SU-DHL-6 (cell line): ENCODE data around the gene TCF4.

ENCODE experiments used
- H2AFZ ChIP-seq: fragments of 200-600 bp; sonication (generic); 2 replicates; pipeline ENCODE4 v1.6.1; 2014; ENCODE audit warnings: low read depth, mild to moderate bottlenecking, moderate library complexity, mixed read lengths, antibody characterized with exemption, low read length; ENCODE audit not compliant: severe bottlenecking
- H3F3A ChIP-seq: fragments of 200-600 bp; shearing (Covaris generic); 2 replicates; pipeline ENCODE4 v1.6.0; 2016; ENCODE audit warnings: antibody characterized with exemption, mild to moderate bottlenecking; ENCODE audit not compliant: insufficient read depth
- H3K27ac ChIP-seq: fragments of 200-600 bp; sonication (generic); 2 replicates; pipeline ENCODE4 v1.5.1; 2016; ENCODE audit warnings: low read depth, mild to moderate bottlenecking, low read length, moderate library complexity, mixed read lengths
- H3K27me3 ChIP-seq: fragments of 200-600 bp; sonication (generic), shearing (Covaris generic); 2 replicates; pipeline ENCODE4 v1.6.0; 2014; ENCODE audit warnings: mild to moderate bottlenecking, low read length
- H3K36me3 ChIP-seq: fragments of 200-600 bp; sonication (generic); 2 replicates; pipeline ENCODE4 v1.6.1; 2014; ENCODE audit warnings: mild to moderate bottlenecking, low read length, mixed read lengths
- H3K4me2 ChIP-seq: fragments of 300-600, 200-600 bp; shearing (Covaris generic), sonication (generic); 2 replicates; pipeline ENCODE4 v1.6.0; 2014; ENCODE audit warnings: low read length, low read depth, mild to moderate bottlenecking; ENCODE audit not compliant: poor library complexity, severe bottlenecking
- H3K4me3 ChIP-seq: fragments of 200-600 bp; sonication (generic); 2 replicates; pipeline ENCODE4 v1.5.1; 2014; ENCODE audit warnings: antibody characterized with exemption, low read length, mild to moderate bottlenecking, mixed read lengths; ENCODE audit not compliant: insufficient read depth, poor library complexity, severe bottlenecking
- H3K79me2 ChIP-seq: fragments of 200-600 bp; sonication (generic); 2 replicates; pipeline ENCODE4 v1.6.1; 2014; ENCODE audit warnings: mild to moderate bottlenecking, low read length, moderate library complexity; ENCODE audit not compliant: insufficient read depth
- H3K9ac ChIP-seq: fragments of 200-600 bp; sonication (generic); 2 replicates; pipeline ENCODE4 v1.7.0; 2014; ENCODE audit warnings: mild to moderate bottlenecking, low read length
- H3K9me2 ChIP-seq: fragments of 200-600 bp; sonication (generic); replicated peaks from 2 replicates; pipeline ENCODE4 v1.6.1; 2014; ENCODE audit warnings: low read length; ENCODE audit not compliant: insufficient read depth
- H3K9me3 ChIP-seq: fragments of 200-600 bp; sonication (generic); 2 replicates; pipeline ENCODE4 v1.6.1; 2014; ENCODE audit warnings: low read length, mixed read lengths; ENCODE audit not compliant: insufficient read depth
- H4K20me1 ChIP-seq: fragments of 200-600 bp; sonication (generic); 2 replicates; pipeline ENCODE4 v1.6.1; 2014; ENCODE audit warnings: low read depth, mild to moderate bottlenecking, antibody characterized with exemption, low read length, moderate library complexity, mixed read lengths
- CTCF ChIP-seq: fragments of 200-600 bp; sonication (generic); IDR thresholded peaks from one replicate; pipeline ENCODE4 v1.5.1; 2017; ENCODE audit warnings: antibody characterized with exemption, mild to moderate bottlenecking, low read length, moderate library complexity; ENCODE audit not compliant: insufficient read depth, poor library complexity, severe bottlenecking
- EZH2phosphoT487 ChIP-seq: fragments of 200-600 bp; sonication (generic), shearing (Covaris generic); conservative IDR thresholded peaks from 2 replicates; pipeline ENCODE4 v1.6.1; 2018; ENCODE audit warnings: mild to moderate bottlenecking, antibody characterized with exemption, low read length, moderate library complexity, mixed read lengths

TCF4 gene

GRCh38 chr18:55224086-55224625 lies 363.8 kb downstream of the TCF4 start:
- Histone ChIP-seq H3K79me2 (no peaks in the 10 kb centered on the region), H3K9ac (no peak overlapping the region), H3K9me3 (no peaks in the 10 kb centered on the region), H3K36me3 (no peaks in the 10 kb centered on the region), H3K4me3 (no peak overlapping the region), H2AFZ (no peak overlapping the region), H4K20me1 (no peaks in the 10 kb centered on the region), H3K4me2 (no peak overlapping the region), H3K27me3 (no peaks in the 10 kb centered on the region), H3F3A (no peaks in the 10 kb centered on the region), H3K9me2 (no peaks in the 10 kb centered on the region), H3K27ac (no peak overlapping the region)
- TF ChIP-seq CTCF (no peak), EZH2phosphoT487 (no peak)

DNA sequence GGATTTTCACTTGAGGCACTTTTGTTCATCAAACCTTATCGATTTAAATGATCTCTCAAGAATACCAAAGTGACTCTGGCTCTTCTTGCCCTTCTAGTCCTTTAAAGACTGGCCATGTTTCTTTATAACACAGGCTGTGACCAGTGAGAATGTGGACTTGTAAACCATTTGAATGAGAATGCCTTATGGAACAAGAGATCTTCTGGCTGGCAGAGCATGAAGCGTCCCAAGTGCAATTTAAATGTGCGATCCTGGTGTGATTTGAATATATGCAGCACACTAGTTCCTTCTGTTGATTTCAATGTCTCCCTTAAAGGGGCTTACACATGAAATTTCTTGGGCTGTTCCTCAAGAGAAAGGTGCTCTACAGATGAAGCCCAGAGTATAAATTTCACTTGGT lies 366.4 kb downstream of the TCF4 start:
- Histone ChIP-seq H3K36me3 (no peaks in the 10 kb centered on the region), H3K9ac (no peak overlapping the region), H3K4me2 (no peak overlapping the region), H3K27ac (no peak overlapping the region), H3K27me3 (no peaks in the 10 kb centered on the region), H2AFZ (no peak overlapping the region), H3K9me3 (no peaks in the 10 kb centered on the region), H3K79me2 (no peaks in the 10 kb centered on the region), H3K4me3 (no peak overlapping the region), H3K9me2 (no peaks in the 10 kb centered on the region), H3F3A (no peaks in the 10 kb centered on the region), H4K20me1 (no peaks in the 10 kb centered on the region)
- no peak for TF ChIP-seq EZH2phosphoT487
- no peak for TF ChIP-seq CTCF

DNA sequence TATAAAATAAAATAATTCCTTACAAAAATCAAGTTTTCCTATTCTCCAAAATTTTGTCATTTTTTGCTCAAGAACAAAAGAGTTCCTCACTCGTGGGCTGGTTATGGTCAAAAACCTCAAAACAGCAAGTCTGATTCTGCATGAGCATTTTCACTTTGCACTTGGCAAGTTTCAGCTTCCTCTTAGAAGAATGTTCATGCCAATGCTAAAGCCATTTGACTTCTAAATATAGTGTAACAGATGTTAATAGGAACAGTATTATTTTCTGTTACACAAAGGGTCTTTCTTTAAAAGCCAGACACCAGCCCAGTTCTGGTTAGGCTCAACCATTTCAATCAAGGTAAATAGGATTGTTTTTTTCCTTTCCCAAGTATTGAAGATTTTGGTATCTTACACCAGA lies 367.5 kb downstream of the TCF4 start:
- no peak for TF ChIP-seq EZH2phosphoT487
- no peak for TF ChIP-seq CTCF
- no peak overlapping the region for H3K27ac ChIP-seq
- no peak overlapping the region for H3K9ac ChIP-seq
- no peak overlapping the region for H3K4me3 ChIP-seq
- no peak overlapping the region for H3K4me2 ChIP-seq
- no peaks in the 10 kb centered on the region for H3F3A ChIP-seq
- H3K79me2 ChIP-seq, result no peaks in the 10 kb centered on the region
- H3K9me3 ChIP-seq, result no peaks in the 10 kb centered on the region
- H4K20me1 ChIP-seq, result no peaks in the 10 kb centered on the region
- H3K9me2 ChIP-seq, result no peaks in the 10 kb centered on the region
- H3K36me3 ChIP-seq, result no peaks in the 10 kb centered on the region
- no peaks in the 10 kb centered on the region for H3K27me3 ChIP-seq
- no peak overlapping the region for H2AFZ ChIP-seq

- H3K4me2 ChIP-seq, result no peak overlapping the region
- no peaks in the 10 kb centered on the region for H3K9me3 ChIP-seq
- no peaks in the 10 kb centered on the region for H3K36me3 ChIP-seq
- no peaks in the 10 kb centered on the region for H3K9me2 ChIP-seq
- no peak overlapping the region for H3K9ac ChIP-seq
- H3K4me3 ChIP-seq, result no peak overlapping the region
- H3K79me2 ChIP-seq, result no peaks in the 10 kb centered on the region
- TF ChIP-seq EZH2phosphoT487, result no peak
- no peak for TF ChIP-seq CTCF
- no peak overlapping the region for H3K27ac ChIP-seq
- no peak overlapping the region for H2AFZ ChIP-seq
- no peaks in the 10 kb centered on the region for H4K20me1 ChIP-seq
- no peaks in the 10 kb centered on the region for H3F3A ChIP-seq
- no peaks in the 10 kb centered on the region for H3K27me3 ChIP-seq
Observed at GRCh38 chr18:55219823-55220222, 368.2 kb downstream of the TCF4 start.
